Mesodermal cell (in vitro differentiated cells): Measurements from ENCODE around the gene RAB19.

ENCODE experiments used
- H3K27ac ChIP-seq: 2 replicates; pipeline ENCODE4 v1.7.0; 2013; ENCODE audit warnings: mild to moderate bottlenecking, low read depth, low read length, moderate library complexity; ENCODE audit not compliant: severe bottlenecking
- H3K36me3 ChIP-seq: 2 replicates; pipeline ENCODE4 v1.7.1; 2013; ENCODE audit warnings: mild to moderate bottlenecking, low read length, moderate library complexity; ENCODE audit not compliant: control insufficient read depth, insufficient read depth
- H3K4me1 ChIP-seq: one replicate; pipeline ENCODE4 v1.7.1; 2013; ENCODE audit warnings: mild to moderate bottlenecking, low read length; ENCODE audit not compliant: insufficient read depth, control insufficient read depth, poor library complexity, severe bottlenecking
- H3K4me3 ChIP-seq: 2 replicates; pipeline ENCODE4 v1.7.0; 2013; ENCODE audit warnings: low read length, control low read depth, mild to moderate bottlenecking; ENCODE audit not compliant: insufficient read depth, poor library complexity, severe bottlenecking; ENCODE audit errors: extremely low read depth
- H3K9me3 ChIP-seq: 2 replicates; pipeline ENCODE4 v1.7.1; 2013; ENCODE audit warnings: mild to moderate bottlenecking, low read length, moderate library complexity; ENCODE audit not compliant: control insufficient read depth
- WGBS, 2 experiments: methylation state at CpG; one replicate each; pipeline ENCODE4 v1.1.5; 2013; ENCODE audit warnings: missing lambda C conversion rate in 2 of 2; ENCODE audit not compliant: insufficient coverage in 2 of 2; 5-methylcytosine and 5-hydroxymethylcytosine counted together

The RAB19 gene

DNA sequence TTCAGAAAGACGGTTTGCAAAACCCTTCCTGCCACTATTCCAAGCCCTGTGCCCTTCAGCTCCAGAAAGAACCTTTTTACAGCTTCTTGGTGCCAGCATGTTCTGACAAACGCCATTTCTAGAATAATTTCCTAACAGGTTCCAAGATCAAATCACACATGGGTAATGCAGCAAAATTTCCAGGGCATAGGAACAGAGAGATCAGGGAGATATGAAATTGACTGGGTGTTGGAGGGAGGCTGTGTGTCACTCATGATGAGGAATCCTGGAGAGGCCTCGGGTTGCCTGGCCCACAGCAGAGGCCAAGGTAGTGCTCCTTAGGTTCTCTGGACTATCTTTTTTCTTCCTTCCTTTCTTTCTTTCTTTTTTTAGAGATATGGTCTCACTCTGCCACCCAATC is 29.5 kb downstream of the RAB19 start:
- Histone ChIP-seq H3K36me3 (no peaks in the 10 kb centered on the region), H3K4me1 (no peaks in the 10 kb centered on the region), H3K4me3 (no peak overlapping the region), H3K9me3 (no peaks in the 10 kb centered on the region), H3K27ac (no peak overlapping the region)
- 60 to 100% methylated on average over 1 of the region's 3 CpGs for WGBS, 2 experiments

DNA sequence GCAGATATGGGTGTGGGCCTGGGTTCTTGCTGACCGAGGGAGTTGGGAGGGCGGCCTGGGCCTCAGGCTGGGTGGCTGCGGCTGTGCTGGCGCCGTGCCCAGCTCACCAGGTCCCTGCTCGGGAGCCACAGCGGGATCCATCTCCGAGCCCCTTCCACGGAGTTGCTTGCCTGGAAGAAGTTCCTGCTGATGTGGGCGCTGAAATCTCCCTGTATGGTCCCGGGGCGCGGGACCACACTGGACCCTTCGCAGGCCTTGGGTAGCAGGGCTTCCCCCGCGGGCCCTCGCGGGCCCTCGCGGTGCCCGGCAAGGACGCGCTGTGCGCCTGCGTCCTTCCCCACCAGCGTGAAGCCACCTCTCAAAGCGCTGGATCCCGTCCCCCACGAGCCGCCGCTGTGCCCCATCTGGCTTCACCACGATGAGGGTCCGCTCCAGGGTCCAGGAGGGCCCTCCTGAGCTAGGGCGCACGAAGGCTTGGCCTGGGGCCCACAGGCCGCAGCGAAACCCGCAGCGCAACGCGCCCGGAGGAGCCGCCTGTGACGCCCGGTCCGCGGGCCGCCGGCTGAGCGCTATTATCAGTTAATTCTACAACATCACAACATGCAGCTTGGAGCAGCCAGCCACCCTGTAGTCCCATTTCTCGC is 31.5 kb downstream of the RAB19 start:
- Histone ChIP-seq H3K9me3 (no peaks in the 10 kb centered on the region), H3K4me1 (no peaks in the 10 kb centered on the region), H3K36me3 (no peaks in the 10 kb centered on the region), H3K4me3 (no peak overlapping the region), H3K27ac (no peak overlapping the region)
- 94% methylated on average over 38 to 50 of the region's 51 CpGs for WGBS, 2 experiments

DNA sequence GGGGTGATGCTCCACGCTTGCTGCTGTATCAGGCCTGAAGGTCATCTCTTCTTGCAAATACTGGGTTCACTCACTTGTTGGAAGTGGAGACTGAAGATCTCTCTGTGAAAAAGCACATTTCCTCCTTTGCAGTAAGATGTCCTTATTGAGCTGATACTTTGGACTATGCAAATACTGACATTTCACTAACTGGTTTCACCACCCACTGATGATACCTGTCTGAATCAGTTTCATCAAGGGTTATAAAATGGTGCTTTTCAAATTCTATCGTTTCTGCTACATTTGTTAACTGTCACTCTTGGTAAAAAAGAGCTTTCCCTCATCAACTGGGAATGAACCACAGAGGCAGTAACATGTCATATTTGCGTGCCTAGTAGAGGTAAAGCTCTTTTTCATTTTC is 35.5 kb downstream of the RAB19 start:
- no peaks in the 10 kb centered on the region for H3K9me3 ChIP-seq
- H3K4me1 ChIP-seq, result no peaks in the 10 kb centered on the region
- 89 to 92% methylated on average over 2 of the region's 3 CpGs for WGBS, 2 experiments
- H3K4me3 ChIP-seq, result no peak overlapping the region
- H3K27ac ChIP-seq, result no peak overlapping the region
- H3K36me3 ChIP-seq, result no peaks in the 10 kb centered on the region

DNA sequence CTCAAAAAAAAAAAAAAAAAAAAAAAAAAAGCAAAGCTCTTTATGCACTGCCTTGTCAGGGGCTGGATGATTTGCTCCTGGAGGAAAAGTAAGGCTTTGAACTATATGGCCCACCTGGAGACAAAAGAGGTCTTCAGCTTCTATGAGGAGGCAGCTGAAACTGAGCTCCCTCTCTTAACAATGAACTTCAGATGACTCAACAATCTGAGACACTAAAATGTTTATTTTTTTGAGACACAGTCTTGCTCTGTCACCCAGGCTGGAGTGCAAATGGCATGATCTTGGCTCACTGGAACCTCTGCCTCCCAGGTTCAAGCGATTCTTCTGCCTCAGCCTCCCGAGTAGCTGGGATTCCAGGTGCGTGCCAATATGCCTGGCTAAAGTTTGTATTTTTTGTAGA is 36.7 kb downstream of the RAB19 start:
- no peak overlapping the region for H3K4me3 ChIP-seq
- 93 to 94% methylated on average over 3 of the region's 3 CpGs for WGBS, 2 experiments

DNA sequence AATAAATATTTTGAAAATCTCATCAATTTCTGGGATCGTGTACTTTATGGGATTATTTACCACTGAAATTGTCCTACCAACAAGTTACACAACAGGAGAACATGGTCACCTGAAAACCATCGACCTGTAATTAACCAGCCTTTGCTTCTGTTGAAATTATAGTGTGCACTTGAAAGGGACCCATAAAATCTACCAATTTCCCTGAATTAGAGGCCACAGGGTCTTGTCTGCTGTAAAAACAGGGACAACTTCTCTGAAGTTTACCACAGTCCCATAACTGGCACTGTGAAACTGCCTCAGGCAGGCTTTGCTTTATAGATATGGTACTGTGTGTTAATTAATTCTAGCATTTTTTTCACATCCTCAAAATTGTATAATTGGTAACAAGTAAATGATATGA is 37.7 kb downstream of the RAB19 start:
- 100% methylated on average over 1 of the region's 2 CpGs; no CpG with 5 or more reads in 1 of the 2 experiments for WGBS, 2 experiments
- Histone ChIP-seq H3K4me1 (no peaks in the 10 kb centered on the region), H3K9me3 (no peaks in the 10 kb centered on the region), H3K27ac (no peak overlapping the region), H3K36me3 (no peaks in the 10 kb centered on the region), H3K4me3 (no peak overlapping the region)

More for the DNA sequence above, 36.7 kb downstream of the RAB19 start:
- Histone ChIP-seq H3K27ac (no peak overlapping the region), H3K36me3 (no peaks in the 10 kb centered on the region), H3K9me3 (no peaks in the 10 kb centered on the region), H3K4me1 (no peaks in the 10 kb centered on the region)

DNA sequence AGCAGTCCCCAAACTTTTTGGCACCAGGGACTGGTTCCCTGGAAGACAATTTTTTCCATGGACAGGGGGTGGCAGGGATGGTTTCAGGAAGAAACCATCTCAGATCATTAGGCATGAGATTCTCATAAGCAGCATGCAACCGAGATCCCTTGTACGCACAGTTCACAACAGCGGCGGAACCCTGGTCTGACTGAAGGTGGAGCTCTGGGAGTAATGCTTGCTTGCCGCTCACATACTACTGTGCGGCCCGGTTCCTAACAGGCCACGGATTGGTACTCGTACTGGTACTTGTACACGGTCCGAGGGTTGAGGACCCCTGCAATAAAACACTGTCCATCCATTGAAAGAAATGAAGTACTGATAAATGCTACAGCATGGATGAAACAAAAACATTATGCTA is 42.6 kb downstream of the RAB19 start:
- no peaks in the 10 kb centered on the region for H3K36me3 ChIP-seq
- no peak overlapping the region for H3K27ac ChIP-seq
- 98 to 100% methylated on average over 4 to 5 of the region's 11 CpGs for WGBS, 2 experiments
- no peaks in the 10 kb centered on the region for H3K9me3 ChIP-seq
- no peaks in the 10 kb centered on the region for H3K4me1 ChIP-seq
- H3K4me3 ChIP-seq, result no peak overlapping the region

DNA sequence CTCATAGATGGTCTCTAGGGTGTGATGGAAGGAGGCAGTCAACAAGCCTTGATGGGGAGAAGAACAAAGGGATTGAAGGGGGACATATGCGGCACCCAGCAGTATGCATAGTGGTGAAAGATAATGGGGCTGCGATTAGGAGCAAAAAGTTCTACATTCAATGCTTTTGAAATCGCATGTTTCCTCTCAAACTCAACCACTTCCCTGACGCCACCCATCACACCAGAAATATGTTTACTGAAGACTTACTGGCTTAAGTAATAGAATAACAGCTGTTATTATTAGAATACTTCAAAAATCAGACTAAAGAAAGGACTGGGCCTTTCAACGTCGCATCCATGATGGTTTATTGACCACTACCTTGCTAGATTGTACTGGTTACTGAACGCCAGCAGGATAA is 44.0 kb downstream of the RAB19 start:
- 72 to 100% methylated on average over 1 to 2 of the region's 7 CpGs for WGBS, 2 experiments
- H3K36me3 ChIP-seq, result peaks cover 4% of the 10 kb centered on the region

DNA sequence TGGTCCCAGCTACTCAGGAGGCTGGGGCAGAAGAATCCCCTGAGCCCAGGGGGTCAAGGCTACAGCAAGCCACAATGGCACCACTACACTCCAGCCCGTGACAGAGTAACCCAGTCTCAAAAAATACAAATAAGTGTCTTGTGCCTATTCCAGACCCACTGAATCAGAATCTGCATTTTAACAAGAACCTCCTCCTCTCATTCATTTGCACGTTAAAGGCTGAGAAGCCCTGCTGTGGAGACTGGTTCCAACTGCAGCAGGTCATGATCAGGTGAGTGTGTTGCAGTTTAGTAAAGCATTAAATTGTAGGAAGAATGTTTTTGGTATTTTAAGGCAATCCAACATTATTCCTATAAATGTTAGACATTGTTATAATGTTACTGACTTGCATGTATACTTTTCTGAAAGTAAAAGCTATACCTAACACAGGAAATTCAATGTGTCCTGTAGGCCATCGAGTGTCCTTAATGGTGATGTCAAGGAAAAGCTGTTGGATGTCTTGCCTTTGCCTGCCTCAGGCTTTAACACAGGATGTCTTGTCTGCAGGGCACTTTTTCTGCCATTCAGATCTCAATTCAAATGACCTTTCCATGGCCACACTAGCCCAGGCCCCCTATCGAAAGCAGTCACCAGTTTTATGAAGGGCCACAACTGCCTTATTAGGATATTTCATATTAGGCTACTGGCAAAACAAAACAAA is 45.1 kb downstream of the RAB19 start:
- no peaks in the 10 kb centered on the region for H3K9me3 ChIP-seq
- H3K4me3 ChIP-seq, result no peak overlapping the region
- H3K27ac ChIP-seq, result no peak overlapping the region
- peaks cover 13% of the 10 kb centered on the region for H3K36me3 ChIP-seq
- H3K4me1 ChIP-seq, result no peaks in the 10 kb centered on the region
- 49 to 50% methylated on average over 1 to 2 of the region's 4 CpGs for WGBS, 2 experiments

More for the DNA sequence above, 44.0 kb downstream of the RAB19 start:
- Histone ChIP-seq H3K4me1 (no peaks in the 10 kb centered on the region), H3K4me3 (no peak overlapping the region), H3K27ac (no peak overlapping the region), H3K9me3 (no peaks in the 10 kb centered on the region)

DNA sequence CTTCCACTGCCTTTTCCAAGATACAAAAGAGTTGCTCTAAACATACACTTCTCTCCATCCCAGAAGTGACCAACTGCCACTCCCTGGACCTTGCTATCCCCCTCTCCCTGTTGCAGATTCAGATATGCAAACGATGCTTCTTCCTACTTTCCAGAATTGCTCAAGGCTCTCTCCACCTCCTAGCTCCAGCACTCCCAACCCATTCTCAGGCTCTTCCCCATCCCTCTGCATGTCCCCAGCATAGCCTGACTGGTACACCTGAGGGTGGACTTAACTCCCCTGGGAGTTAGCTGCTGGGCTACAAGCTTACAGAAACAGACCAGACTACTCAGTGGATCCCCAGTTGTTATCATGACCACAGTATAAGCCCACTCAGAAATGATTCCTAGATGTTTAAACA is 47.9 kb downstream of the RAB19 start:
- no peaks in the 10 kb centered on the region for H3K9me3 ChIP-seq
- WGBS, 2 experiments, result 100% methylated on average over 1 of the region's 1 CpG; no CpG with 5 or more reads in 1 of the 2 experiments
- peaks cover 41% of the 10 kb centered on the region for H3K36me3 ChIP-seq
- no peak overlapping the region for H3K27ac ChIP-seq
- no peaks in the 10 kb centered on the region for H3K4me1 ChIP-seq
- no peak overlapping the region for H3K4me3 ChIP-seq

DNA sequence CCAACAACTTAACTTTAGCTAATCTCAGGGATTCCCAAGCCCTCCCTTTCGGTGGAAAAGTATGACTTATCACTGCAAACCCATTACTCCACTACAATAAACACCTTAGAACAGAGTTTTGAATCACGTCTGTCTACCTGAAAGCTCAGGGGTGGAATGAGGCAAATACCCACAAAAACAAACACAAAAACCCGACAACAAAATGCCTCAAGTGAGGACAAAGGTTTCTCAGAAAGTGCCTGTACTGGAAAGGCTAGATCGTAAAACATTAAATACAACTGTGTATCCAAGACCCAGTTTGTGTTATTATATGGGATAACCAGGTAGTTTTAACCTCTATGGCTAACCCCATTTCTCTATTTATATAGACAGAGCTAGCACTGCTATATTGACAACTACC is 49.4 kb downstream of the RAB19 start:
- H3K4me3 ChIP-seq, result no peak overlapping the region
- H3K4me1 ChIP-seq, result no peaks in the 10 kb centered on the region
- peaks cover 54% of the 10 kb centered on the region for H3K36me3 ChIP-seq
- WGBS, 2 experiments, result 84 to 100% methylated on average over 1 to 2 of the region's 4 CpGs
- H3K9me3 ChIP-seq, result no peaks in the 10 kb centered on the region
- no peak overlapping the region for H3K27ac ChIP-seq
